ENCODE measurements around the gene CAPN7.

The CAPN7 gene

GRCh38 chr3:15255215-15255614 lies 49.2 kb downstream of the CAPN7 start:
- TF ChIP-seq TCF12 (IDR thresholded peaks at IDR 0.05; ENCODE audit: low read depth) (no peak), YY1 (IDR thresholded peaks at IDR 0.05; ENCODE audit: low read depth) (no peak), REST (IDR thresholded peaks at IDR 0.05; ENCODE audit: low read depth) (no peak), TEAD4 (IDR thresholded peaks at IDR 0.05) (no peak), USF1 (IDR thresholded peaks at IDR 0.05) (no peak), CREB1 (IDR thresholded peaks at IDR 0.05; ENCODE audit: low read depth) (no peak), NFIC (IDR thresholded peaks at IDR 0.05) (no peak), FOXM1 (IDR thresholded peaks at IDR 0.05; ENCODE audit: borderline replicate concordance, low read depth) (no peak), TAF1 (IDR thresholded peaks at IDR 0.05; ENCODE audit: low read depth) (no peak), RAD21 (IDR thresholded peaks at IDR 0.05; ENCODE audit: low read depth) (no peak), CEBPB (IDR thresholded peaks at IDR 0.05) (no peak)

GRCh38 chr3:15256861-15257341 lies 50.9 kb downstream of the CAPN7 start:
- no peak for TF ChIP-seq REST (IDR thresholded peaks at IDR 0.05; ENCODE audit: low read depth)

GRCh38 chr3:15258720-15259119 lies 52.7 kb downstream of the CAPN7 start:
- TF ChIP-seq CREB1 (IDR thresholded peaks at IDR 0.05; ENCODE audit: low read depth) (no peak), TAF1 (IDR thresholded peaks at IDR 0.05; ENCODE audit: low read depth) (no peak), FOXM1 (IDR thresholded peaks at IDR 0.05; ENCODE audit: borderline replicate concordance, low read depth) (no peak), TEAD4 (IDR thresholded peaks at IDR 0.05) (no peak), RAD21 (IDR thresholded peaks at IDR 0.05; ENCODE audit: low read depth) (no peak), EGR1 (IDR thresholded peaks at IDR 0.05) (no peak), REST (IDR thresholded peaks at IDR 0.05; ENCODE audit: low read depth) (no peak), CEBPB (IDR thresholded peaks at IDR 0.05) (no peak), USF1 (IDR thresholded peaks at IDR 0.05) (no peak), EP300 (IDR thresholded peaks at IDR 0.05; ENCODE audit: borderline replicate concordance) (no peak), NFIC (IDR thresholded peaks at IDR 0.05) (no peak), TCF12 (IDR thresholded peaks at IDR 0.05; ENCODE audit: low read depth) (no peak), MAX (IDR thresholded peaks at IDR 0.05) (no peak), YY1 (IDR thresholded peaks at IDR 0.05; ENCODE audit: low read depth) (no peak)

- TF ChIP-seq CEBPB (IDR thresholded peaks at IDR 0.05), result no peak
- no peak for TF ChIP-seq USF1 (IDR thresholded peaks at IDR 0.05)
- TF ChIP-seq EP300 (IDR thresholded peaks at IDR 0.05; ENCODE audit: borderline replicate concordance), result no peak
- no peak for TF ChIP-seq ZBTB7A (IDR thresholded peaks at IDR 0.05; ENCODE audit: low read depth)
- no peak for TF ChIP-seq YY1 (IDR thresholded peaks at IDR 0.05; ENCODE audit: low read depth)
- TF ChIP-seq NFIC (IDR thresholded peaks at IDR 0.05), result no peak
- no peak for TF ChIP-seq REST (IDR thresholded peaks at IDR 0.05; ENCODE audit: low read depth)
- no peak for TF ChIP-seq TEAD4 (IDR thresholded peaks at IDR 0.05)
- no peak for TF ChIP-seq TAF1 (IDR thresholded peaks at IDR 0.05; ENCODE audit: low read depth)
- TF ChIP-seq TCF12 (IDR thresholded peaks at IDR 0.05; ENCODE audit: low read depth), result no peak
- no peak for TF ChIP-seq RAD21 (IDR thresholded peaks at IDR 0.05; ENCODE audit: low read depth)
- no peak for TF ChIP-seq EGR1 (IDR thresholded peaks at IDR 0.05)
- no peak for TF ChIP-seq MAX (IDR thresholded peaks at IDR 0.05)
Observed at GRCh38 chr3:15260531-15260930, 54.5 kb downstream of the CAPN7 start.

Measured in Ishikawa (cell line).